Stimulated activated CD4-positive, alpha-beta T cell treated with anti-CD3 and anti-CD28 coated beads, TNF-alpha, amount 100 ng/mL, for 4 hours (primary cell): Measurements from ENCODE around the gene MRPL53.

Experiments used
- DNase-seq, 3 experiments: peaks; one replicate each; pipeline ENCODE4 v3.0.0-alpha.2; 2020; ENCODE audit warnings: low read depth in 3 of 3

The MRPL53 gene

GRCh38 chr2:74429487-74430451 is 42.7 kb downstream of the MRPL53 start:
- DNase-seq = no peak

GRCh38 chr2:74428675-74429074 is 43.8 kb downstream of the MRPL53 start:
- no peak for DNase-seq

- no peak for DNase-seq
Observed at GRCh38 chr2:74427551-74427950, 44.9 kb downstream of the MRPL53 start.

GRCh38 chr2:74426181-74426758 is 46.2 kb downstream of the MRPL53 start:
- no peak for DNase-seq

- no peak for DNase-seq
Observed at GRCh38 chr2:74425523-74425922, 47.0 kb downstream of the MRPL53 start.

GRCh38 chr2:74424995-74425406 is 47.5 kb downstream of the MRPL53 start:
- DNase-seq = no peak

GRCh38 chr2:74424139-74424992 is 48.1 kb downstream of the MRPL53 start:
- DNase-seq = no peak

- no peak for DNase-seq
Observed at GRCh38 chr2:74423231-74424095, 49.0 kb downstream of the MRPL53 start.
